ENCODE data around the gene GDAP1L1. TPM values are rescaled to one million over a fixed set of nuclear protein-coding genes. Genes with fewer than 3 reads are reported as not detected.
"Not testable (repeated sequence)": the region's sequence is repeated elsewhere in the genome, so short reads cannot be mapped to it uniquely, and the experiment has no call there.

The GDAP1L1 gene
- polyA plus RNA-seq, 3 donors: not detected

- no peak overlapping the region for H3K27ac Mint-ChIP-seq
- H3K4me3 Mint-ChIP-seq: no peak overlapping the region
- Histone ChIP-seq H2AFZ (ENCODE audit: insufficient read depth, low read depth, low read length, poor library complexity, severe bottlenecking) (no peak overlapping the region), H3K36me3 (replicated peaks in 1 of 2; ENCODE audit: control insufficient read depth in 1 of 2, insufficient read depth in 2 of 2, low read length in 2 of 2) (no peaks in the 10 kb centered on the region), H3K9ac (ENCODE audit: insufficient read depth, low read length, poor library complexity, severe bottlenecking) (no peak overlapping the region), H3K4me2 (replicated peaks; ENCODE audit: extremely low read depth, low read length, poor library complexity, severe bottlenecking) (no peak overlapping the region), H4K20me1 (ENCODE audit: insufficient read depth, low read length) (no peaks in the 10 kb centered on the region), H3K27me3 (ENCODE audit: control insufficient read depth in 2 of 2, insufficient read depth in 2 of 2, low read length in 2 of 2) (no peaks in the 10 kb centered on the region), H3K27ac (ENCODE audit: low read depth in 1 of 2, low read length in 2 of 2) (no peak overlapping the region), H3K9me3 (replicated peaks in 1 of 2; ENCODE audit: control insufficient read depth in 1 of 2, insufficient read depth in 1 of 2, low read length in 2 of 2) (peaks cover 0 to 3% of the 10 kb centered on the region in 2 donors), H3K4me1 (ENCODE audit: control insufficient read depth in 1 of 2, insufficient read depth in 2 of 2, low read length in 2 of 2) (no peaks in the 10 kb centered on the region), H3K79me2 (ENCODE audit: insufficient read depth, low read length) (no peaks in the 10 kb centered on the region), H3K4me3 (replicated peaks in 1 of 3; ENCODE audit: low read depth in 2 of 3, low read length in 3 of 3) (no peak overlapping the region)
- 100% methylated on average over 2 of the region's 2 CpGs for WGBS (ENCODE audit: insufficient coverage)
- H3K27me3 Mint-ChIP-seq (ENCODE audit: low read depth in 3 of 3): peaks cover 0 to 5% (median 1%) of the 10 kb centered on the region in 3 donors
- no peaks in the 10 kb centered on the region for H3K36me3 Mint-ChIP-seq
- TF ChIP-seq CTCF (IDR thresholded peaks at IDR 0.05): no peak
- H3K9me3 Mint-ChIP-seq: peaks cover 0 to 5% (median 2%) of the 10 kb centered on the region in 7 donors
- DNase-seq: no peak
- intact Hi-C loops (cut with micrococcal nuclease): no loop called here
- H3K4me1 Mint-ChIP-seq: no peaks in the 10 kb centered on the region
Measured at GRCh38 chr20:44235702-44236101, 11.4 kb upstream of the GDAP1L1 start.

GRCh38 chr20:44236840-44237239, 10.3 kb upstream of the GDAP1L1 start:
- DNase-seq; H3K4me3 Mint-ChIP-seq; H3K4me2 ChIP-seq (replicated peaks; ENCODE audit: extremely low read depth, low read length, poor library complexity, severe bottlenecking); H3K4me3 ChIP-seq (replicated peaks in 1 of 3; ENCODE audit: low read depth in 2 of 3, low read length in 3 of 3); H2AFZ ChIP-seq (ENCODE audit: insufficient read depth, low read depth, low read length, poor library complexity, severe bottlenecking); H4K20me1 ChIP-seq (ENCODE audit: insufficient read depth, low read length); H3K27me3 ChIP-seq (ENCODE audit: control insufficient read depth in 2 of 2, insufficient read depth in 2 of 2, low read length in 2 of 2); H3K9me3 Mint-ChIP-seq; H3K9ac ChIP-seq (ENCODE audit: insufficient read depth, low read length, poor library complexity, severe bottlenecking); H3K27ac Mint-ChIP-seq; H3K27me3 Mint-ChIP-seq (ENCODE audit: low read depth in 3 of 3); H3K36me3 Mint-ChIP-seq; intact Hi-C loops (cut with micrococcal nuclease); H3K79me2 ChIP-seq (ENCODE audit: insufficient read depth, low read length); H3K4me1 Mint-ChIP-seq; H3K27ac ChIP-seq (ENCODE audit: low read depth in 1 of 2, low read length in 2 of 2); H3K36me3 ChIP-seq (replicated peaks in 1 of 2; ENCODE audit: control insufficient read depth in 1 of 2, insufficient read depth in 2 of 2, low read length in 2 of 2); H3K4me1 ChIP-seq (ENCODE audit: control insufficient read depth in 1 of 2, insufficient read depth in 2 of 2, low read length in 2 of 2); H3K9me3 ChIP-seq (replicated peaks in 1 of 2; ENCODE audit: control insufficient read depth in 1 of 2, insufficient read depth in 1 of 2, low read length in 2 of 2): not testable (repeated sequence)
- 100% methylated on average over 1 of the region's 2 CpGs for WGBS (ENCODE audit: insufficient coverage)

Data from CD14-positive monocyte (primary cell).